Uterus (tissue), 2 donors: ENCODE measurements around the gene SP6.

Source experiments
- CTCF ChIP-seq, 4 experiments: fragments of 200-600 bp in 2 of 4; fragments of 450-650 bp in 2 of 4; sonication (generic) in 2 of 4; IDR thresholded peaks; one replicate each; pipeline ENCODE4 v1.5.1; 2016 to 2019; ENCODE audit warnings: antibody characterized with exemption in 4 of 4, mild to moderate bottlenecking in 2 of 4, moderate library complexity in 1 of 4
- POLR2A ChIP-seq, 2 donors: fragments of 450-650 bp; IDR thresholded peaks; one replicate each; pipeline ENCODE4 v1.6.1; 2016; ENCODE audit warnings: antibody characterized with exemption in 2 of 2, mild to moderate bottlenecking in 1 of 2, moderate library complexity in 1 of 2

GRCh38 chr17:47856830-47857229, 5.9 kb upstream of the SP6 start:
- no peak for TF ChIP-seq POLR2A (IDR thresholded peaks at IDR 0.05)
- TF ChIP-seq CTCF (IDR thresholded peaks at IDR 0.05): no peak
